NT2/D1 (cell line): ENCODE data around the gene RNASE13.

Experiments
- DNase-seq: peaks from one replicate; pipeline ENCODE4 v3.0.0-alpha.2; 2011; ENCODE audit warnings: low read depth, low spot score
- H3K27me3 ChIP-seq: 2 replicates; pipeline ENCODE4 v1.6.0; 2011; ENCODE audit warnings: mild to moderate bottlenecking; ENCODE audit not compliant: insufficient read length, insufficient read depth
- H3K36me3 ChIP-seq: 2 replicates; pipeline ENCODE4 v1.6.1; 2011; ENCODE audit warnings: mild to moderate bottlenecking, low read length, mixed read lengths; ENCODE audit not compliant: insufficient read depth, insufficient read length
- H3K4me1 ChIP-seq: 2 replicates; pipeline ENCODE4 v1.5.1; 2011; ENCODE audit not compliant: insufficient read depth, insufficient read length
- H3K4me3 ChIP-seq: 2 replicates; pipeline ENCODE4 v1.5.1; 2011; ENCODE audit warnings: low read depth; ENCODE audit not compliant: insufficient read length
- H3K9ac ChIP-seq: 2 replicates; pipeline ENCODE4 v1.6.0; 2011; ENCODE audit warnings: low read depth; ENCODE audit not compliant: insufficient read length
- H3K9me3 ChIP-seq: 2 replicates; pipeline ENCODE4 v1.5.1; 2011; ENCODE audit warnings: mild to moderate bottlenecking, low read length; ENCODE audit not compliant: insufficient read depth
- SUZ12 ChIP-seq: IDR thresholded peaks from 2 replicates; pipeline ENCODE4 v1.6.1; 2011; ENCODE audit not compliant: insufficient read length, insufficient read depth; ENCODE audit errors: extremely low read depth
- YY1 ChIP-seq: IDR thresholded peaks from 2 replicates; pipeline ENCODE4 v1.6.1; 2011; ENCODE audit not compliant: insufficient read length, insufficient read depth
- ZNF274 ChIP-seq: IDR thresholded peaks from 2 replicates; pipeline ENCODE4 v1.6.1; 2011; ENCODE audit warnings: mild to moderate bottlenecking, low read depth, low read length

The RNASE13 gene

GRCh38 chr14:21055432-21056117 is 21.0 kb upstream of the RNASE13 start:
- TF ChIP-seq SUZ12 (no peak), YY1 (no peak), ZNF274 (no peak)
- H3K36me3 ChIP-seq, result no peaks in the 10 kb centered on the region
- no peaks in the 10 kb centered on the region for H3K4me1 ChIP-seq
- H3K9ac ChIP-seq, result no peak overlapping the region
- no peaks in the 10 kb centered on the region for H3K27me3 ChIP-seq
- H3K9me3 ChIP-seq, result no peaks in the 10 kb centered on the region
- no peak for DNase-seq
- H3K4me3 ChIP-seq, result no peak overlapping the region

GRCh38 chr14:21054768-21055145 is 20.1 kb upstream of the RNASE13 start:
- H3K9me3 ChIP-seq, result no peaks in the 10 kb centered on the region
- H3K36me3 ChIP-seq, result no peaks in the 10 kb centered on the region
- no peak overlapping the region for H3K9ac ChIP-seq
- H3K4me1 ChIP-seq, result no peaks in the 10 kb centered on the region
- no peak for TF ChIP-seq ZNF274
- no peak overlapping the region for H3K4me3 ChIP-seq
- H3K27me3 ChIP-seq, result no peaks in the 10 kb centered on the region
- DNase-seq, result no peak

- Histone ChIP-seq H3K36me3 (no peaks in the 10 kb centered on the region), H3K4me3 (no peak overlapping the region), H3K4me1 (no peaks in the 10 kb centered on the region), H3K9me3 (no peaks in the 10 kb centered on the region), H3K27me3 (no peaks in the 10 kb centered on the region), H3K9ac (no peak overlapping the region)
- TF ChIP-seq SUZ12, result no peak
- TF ChIP-seq YY1, result no peak
- TF ChIP-seq ZNF274, result no peak
- no peak for DNase-seq
These were observed 19.6 kb upstream of the RNASE13 start for GRCh38 chr14:21054123-21054767.

GRCh38 chr14:21053184-21054122 is 18.8 kb upstream of the RNASE13 start:
- Histone ChIP-seq H3K27me3 (no peaks in the 10 kb centered on the region), H3K9me3 (no peaks in the 10 kb centered on the region), H3K4me1 (no peaks in the 10 kb centered on the region), H3K36me3 (no peaks in the 10 kb centered on the region), H3K4me3 (no peak overlapping the region), H3K9ac (no peak overlapping the region)
- DNase-seq, result no peak
- TF ChIP-seq YY1 (no peak), SUZ12 (no peak), ZNF274 (no peak)

GRCh38 chr14:21050597-21050996 is 16.0 kb upstream of the RNASE13 start:
- H3K9me3 ChIP-seq, result no peaks in the 10 kb centered on the region

GRCh38 chr14:21049271-21049673 is 14.7 kb upstream of the RNASE13 start:
- H3K9ac ChIP-seq, result no peak overlapping the region

More at GRCh38 chr14:21050597-21050996, 16.0 kb upstream of the RNASE13 start:
- TF ChIP-seq ZNF274, result no peak
- no peak for TF ChIP-seq YY1
- TF ChIP-seq SUZ12, result no peak
- Histone ChIP-seq H3K9ac (no peak overlapping the region), H3K4me1 (no peaks in the 10 kb centered on the region), H3K4me3 (no peak overlapping the region), H3K27me3 (no peaks in the 10 kb centered on the region), H3K36me3 (no peaks in the 10 kb centered on the region)
- DNase-seq, result no peak

GRCh38 chr14:21048638-21049037 is 14.0 kb upstream of the RNASE13 start:
- Histone ChIP-seq H3K27me3 (no peaks in the 10 kb centered on the region), H3K36me3 (no peaks in the 10 kb centered on the region), H3K9ac (no peak overlapping the region), H3K4me3 (no peak overlapping the region), H3K9me3 (no peaks in the 10 kb centered on the region), H3K4me1 (peaks cover 3% of the 10 kb centered on the region)
- TF ChIP-seq SUZ12 (no peak), YY1 (no peak), ZNF274 (no peak)
- no peak for DNase-seq

More at GRCh38 chr14:21049271-21049673, 14.7 kb upstream of the RNASE13 start:
- Histone ChIP-seq H3K4me1 (peaks cover 3% of the 10 kb centered on the region), H3K27me3 (no peaks in the 10 kb centered on the region), H3K9me3 (no peaks in the 10 kb centered on the region), H3K36me3 (no peaks in the 10 kb centered on the region), H3K4me3 (no peak overlapping the region)
- no peak for TF ChIP-seq YY1
- no peak for TF ChIP-seq ZNF274
- no peak for TF ChIP-seq SUZ12
- DNase-seq, result no peak
